Transverse colon (tissue), 4 donors: ENCODE results near the gene MAGI2.

Experiments used
- CTCF ChIP-seq, 5 experiments: fragments of 200-600 bp in 3 of 5; fragments of 450-650 bp in 2 of 5; sonication (generic) in 3 of 5; IDR thresholded peaks; 1 replicate in 2 of 5; 2 replicates in 3 of 5; pipeline ENCODE4 v1.5.1; 2016 to 2017; ENCODE audit warnings: antibody characterized with exemption in 5 of 5, inconsistent platforms in 3 of 5, mild to moderate bottlenecking in 2 of 5, moderate library complexity in 1 of 5
- POLR2AphosphoS5 ChIP-seq, 3 donors: sonication (generic); formaldehyde crosslinking; IDR thresholded peaks; one replicate each; pipeline ENCODE4 v1.6.1; 2016; ENCODE audit warnings: antibody characterized with exemption in 3 of 3

- TF ChIP-seq POLR2AphosphoS5 (IDR thresholded peaks at IDR 0.05) (no peak), CTCF (IDR thresholded peaks at IDR 0.05) (no peak)
Measured at GRCh38 chr7:78121888-78122287, 1331.6 kb downstream of the MAGI2 start.
